GM18498 (cell line): ENCODE results near the gene XAGE2.

Experiments used
- ATAC-seq: cut with Tn5 transposase; IDR thresholded peaks from one replicate; pipeline ENCODE4 v1.9.1; 2021; ENCODE audit warnings: mild to moderate bottlenecking, moderate library complexity; ENCODE audit not compliant: unreplicated experiment

Gene XAGE2

DNA sequence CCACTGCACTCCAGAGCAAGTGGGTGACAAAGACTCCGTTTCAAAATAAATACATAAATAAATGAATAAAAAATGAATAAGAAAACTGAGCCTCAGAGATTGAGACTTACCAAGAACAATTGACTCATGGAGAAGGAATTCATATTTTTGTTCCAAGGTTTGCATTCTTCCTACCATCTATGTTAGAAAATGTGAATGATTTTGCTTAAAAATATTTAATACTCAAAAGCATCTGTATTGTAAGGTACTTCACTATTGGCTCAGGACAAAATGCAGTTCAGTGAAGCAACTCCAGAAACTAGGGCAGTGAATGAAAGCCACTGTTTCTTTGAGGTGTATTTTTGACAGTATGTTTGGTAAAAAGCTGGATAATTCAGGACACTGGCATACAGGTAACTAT lies 54.1 kb downstream of the XAGE2 start:
- ATAC-seq = no peak

DNA sequence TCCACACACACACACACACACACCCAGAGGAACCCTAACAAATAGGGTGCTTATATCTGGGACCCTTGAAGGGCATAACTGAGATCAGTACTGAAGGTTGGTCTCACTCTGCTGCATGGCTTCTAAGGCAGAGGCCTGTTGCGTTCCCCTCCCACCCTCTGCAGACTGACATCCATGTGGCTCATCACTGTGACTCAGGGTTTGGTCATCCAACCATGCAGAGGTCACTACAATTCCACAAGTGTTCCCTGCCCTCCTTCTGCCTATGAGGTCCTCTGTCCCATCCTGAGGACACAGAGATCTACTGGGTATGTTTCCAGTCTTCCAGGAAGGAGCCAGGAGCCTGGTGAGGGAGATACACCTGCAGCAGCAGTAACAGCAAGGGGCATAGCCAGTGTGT lies 55.8 kb downstream of the XAGE2 start:
- no peak for ATAC-seq
